Liver (tissue), 9 donors: ENCODE measurements around the gene HS3ST6. TPM values are rescaled to one million over a fixed set of nuclear protein-coding genes. Genes with fewer than 3 reads are reported as not detected.

Experiments
- DNase-seq: peaks from one replicate; pipeline ENCODE4 v3.0.0-alpha.2; 2017; ENCODE audit warnings: low spot score
- H3K27ac ChIP-seq, 2 donors: one replicate each; pipeline ENCODE4 v1.7.0; 2013; ENCODE audit warnings: inconsistent platforms in 2 of 2, low read length in 2 of 2, control low read depth in 1 of 2, low read depth in 1 of 2, mild to moderate bottlenecking in 1 of 2
- H3K27me3 ChIP-seq, 4 donors: one replicate each; pipeline versions ENCODE4 v1.6.1 to v1.7.0; 2013; ENCODE audit warnings: low read length in 3 of 4, inconsistent platforms in 1 of 4, mild to moderate bottlenecking in 1 of 4, moderate library complexity in 1 of 4; ENCODE audit not compliant: control insufficient read depth in 4 of 4, insufficient read depth in 4 of 4
- H3K36me3 ChIP-seq, 4 donors: one replicate each; pipeline versions ENCODE4 v1.6.1 to v1.7.0; 2013; ENCODE audit warnings: low read length in 3 of 4, mild to moderate bottlenecking in 3 of 4, low read depth in 1 of 4, moderate library complexity in 1 of 4; ENCODE audit not compliant: control insufficient read depth in 4 of 4, insufficient read depth in 3 of 4
- H3K4me1 ChIP-seq, 4 donors: one replicate each; pipeline versions ENCODE4 v1.6.1 to v1.7.0; 2013; ENCODE audit warnings: low read length in 3 of 4, mild to moderate bottlenecking in 3 of 4, moderate library complexity in 1 of 4; ENCODE audit not compliant: control insufficient read depth in 4 of 4, insufficient read depth in 4 of 4
- H3K4me3 ChIP-seq, 3 donors: one replicate each; pipeline versions ENCODE4 v1.6.1 to v1.7.0; 2013; ENCODE audit warnings: low read length in 3 of 3, control low read depth in 1 of 3, low read depth in 1 of 3, mild to moderate bottlenecking in 1 of 3
- H3K9ac ChIP-seq, 2 donors: one replicate each; pipeline ENCODE4 v1.7.0; 2013; ENCODE audit warnings: low read length in 2 of 2, mild to moderate bottlenecking in 2 of 2, moderate library complexity in 2 of 2, control low read depth in 1 of 2, low read depth in 1 of 2
- H3K9me3 ChIP-seq, 4 donors: one replicate each; pipeline versions ENCODE4 v1.6.1 to v1.7.0; 2013; ENCODE audit warnings: low read length in 3 of 4; ENCODE audit not compliant: control insufficient read depth in 4 of 4
- ATF3 ChIP-seq: IDR thresholded peaks from 2 replicates; pipeline ENCODE4 v1.6.1; 2016; ENCODE audit warnings: antibody characterized with exemption
- EGR1 ChIP-seq, 2 donors: IDR thresholded peaks; 2 replicates each; pipeline ENCODE4 v1.6.1; 2016 to 2018; ENCODE audit warnings: antibody characterized with exemption in 2 of 2, low read depth in 2 of 2
- FOXA1 ChIP-seq: IDR thresholded peaks from 2 replicates; pipeline ENCODE4 v1.6.1; 2016; ENCODE audit warnings: antibody characterized with exemption
- FOXA2 ChIP-seq: IDR thresholded peaks from 2 replicates; pipeline ENCODE4 v1.6.1; 2016; ENCODE audit warnings: antibody characterized with exemption
- GABPA ChIP-seq, 2 donors: IDR thresholded peaks in 1 of 2; conservative IDR thresholded peaks in 1 of 2; 2 replicates each; pipeline ENCODE4 v1.6.1; 2016; ENCODE audit warnings: antibody characterized with exemption in 2 of 2, mild to moderate bottlenecking in 1 of 2, moderate library complexity in 1 of 2
- HNF4A ChIP-seq, 2 donors: conservative IDR thresholded peaks; 2 replicates each; pipeline ENCODE4 v1.6.1; 2016; ENCODE audit warnings: antibody characterized with exemption in 2 of 2, mild to moderate bottlenecking in 2 of 2
- HNF4G ChIP-seq: IDR thresholded peaks from 2 replicates; pipeline ENCODE4 v1.6.1; 2016; ENCODE audit warnings: antibody characterized with exemption
- JUND ChIP-seq, 2 donors: IDR thresholded peaks; 2 replicates each; pipeline ENCODE4 v1.6.1; 2016; ENCODE audit warnings: antibody characterized with exemption in 2 of 2
- MAX ChIP-seq: IDR thresholded peaks from 2 replicates; pipeline ENCODE4 v1.6.1; 2016; ENCODE audit warnings: antibody characterized with exemption
- NR2F2 ChIP-seq: IDR thresholded peaks from 2 replicates; pipeline ENCODE4 v1.6.1; 2016; ENCODE audit warnings: antibody characterized with exemption
- RAD21 ChIP-seq, 2 donors: IDR thresholded peaks; 2 replicates each; pipeline ENCODE4 v1.6.1; 2016; ENCODE audit warnings: antibody characterized with exemption in 2 of 2, mild to moderate bottlenecking in 2 of 2
- SP1 ChIP-seq: IDR thresholded peaks from 2 replicates; pipeline ENCODE4 v1.6.1; 2018; ENCODE audit warnings: antibody characterized with exemption, mild to moderate bottlenecking
- TAF1 ChIP-seq: conservative IDR thresholded peaks from 2 replicates; pipeline ENCODE4 v1.6.1; 2016; ENCODE audit warnings: antibody characterized with exemption, mild to moderate bottlenecking
- ZBTB33 ChIP-seq: IDR thresholded peaks from 2 replicates; pipeline ENCODE4 v1.6.1; 2016; ENCODE audit warnings: antibody characterized with exemption
- WGBS: extraction: QIAGEN DNeasy Blood & Tissue Kit; methylation state at CpG from one replicate; pipeline ENCODE4 v1.1.7; 2013; 5-methylcytosine and 5-hydroxymethylcytosine counted together
- polyA plus RNA-seq, 2 donors: library from polyadenylated mRNA; stranded (reverse) in 1 of 2; unstranded in 1 of 2; fragments of 200-250 nt in 1 of 2; fragments of >200 nt in 1 of 2; fragmentation: Nextera tagmentation in 1 of 2; extraction: Ambion mirVana in 1 of 2; gene quantifications; one replicate each; pipeline versions ENCODE4 v1.2.1 to v1.2.3, GENCODE V29; 2013 to 2015
- total RNA-seq, 2 donors: library from RNA; depleted of rRNA; stranded (reverse); fragments of >200 nt; gene quantifications; one replicate each; pipeline ENCODE4 v1.2.3, GENCODE V29; 2014
- donor health status: healthy.
- donor health status: healthy.
- donor health status: healthy.
- donor health status: healthy.
- donor health status: healthy.

Gene HS3ST6
- total and polyA plus RNA-seq, 4 donors, result not detected

- Histone ChIP-seq H3K27ac (no peak overlapping the region), H3K9ac (no peak overlapping the region), H3K4me1 (peaks cover 0 to 14% (median 5%) of the 10 kb centered on the region in 4 donors), H3K9me3 (no peaks in the 10 kb centered on the region), H3K27me3 (peaks cover 0 to 6% (median 4%) of the 10 kb centered on the region in 4 donors), H3K4me3 (no peak overlapping the region), H3K36me3 (no peaks in the 10 kb centered on the region)
- DNase-seq, result no peak
- 51% methylated on average over 15 of the region's 15 CpGs for WGBS
- TF ChIP-seq ZBTB33 (no peak), GABPA (IDR thresholded peaks at IDR 0.05 in 1 of 2, conservative IDR thresholded peaks at IDR 0.05 in 1 of 2) (no peak)
Observed at GRCh38 chr16:1914084-1914608, 4.1 kb downstream of the HS3ST6 start.

GRCh38 chr16:1913327-1914083 is 4.7 kb downstream of the HS3ST6 start:
- Histone ChIP-seq H3K36me3 (no peaks in the 10 kb centered on the region), H3K27ac (no peak overlapping the region), H3K4me3 (no peak overlapping the region), H3K4me1 (peaks cover 0 to 11% (median 3%) of the 10 kb centered on the region in 4 donors), H3K9ac (no peak overlapping the region), H3K27me3 (peaks cover 0 to 6% (median 4%) of the 10 kb centered on the region in 4 donors), H3K9me3 (no peaks in the 10 kb centered on the region)
- TF ChIP-seq EGR1 (IDR thresholded peaks at IDR 0.05; ENCODE audit: low read depth in 2 of 2) (no peak), SP1 (no peak), JUND (IDR thresholded peaks at IDR 0.05) (no peak), NR2F2 (no peak), FOXA1 (no peak), GABPA (IDR thresholded peaks at IDR 0.05 in 1 of 2, conservative IDR thresholded peaks at IDR 0.05 in 1 of 2) (no peak), HNF4A (conservative IDR thresholded peaks at IDR 0.05) (no peak), FOXA2 (no peak), ATF3 (no peak)
- WGBS, result 43% methylated on average over 21 of the region's 21 CpGs
- DNase-seq, result no peak

GRCh38 chr16:1912215-1912543 is 6.0 kb downstream of the HS3ST6 start:
- no peak for TF ChIP-seq HNF4A (conservative IDR thresholded peaks at IDR 0.05)
- no peak for TF ChIP-seq HNF4G
- TF ChIP-seq GABPA (IDR thresholded peaks at IDR 0.05 in 1 of 2, conservative IDR thresholded peaks at IDR 0.05 in 1 of 2), result no peak
- TF ChIP-seq MAX, result no peak
- TF ChIP-seq NR2F2, result no peak
- TF ChIP-seq SP1, result no peak
- TF ChIP-seq TAF1, result no peak
- TF ChIP-seq FOXA2, result no peak
- TF ChIP-seq JUND (IDR thresholded peaks at IDR 0.05), result no peak
- no peak for TF ChIP-seq ZBTB33
- TF ChIP-seq RAD21 (IDR thresholded peaks at IDR 0.05), result no peak
- Histone ChIP-seq H3K9ac (no peak overlapping the region), H3K4me3 (no peak overlapping the region), H3K9me3 (no peaks in the 10 kb centered on the region), H3K27ac (no peak overlapping the region), H3K36me3 (no peaks in the 10 kb centered on the region), H3K4me1 (no peaks in the 10 kb centered on the region), H3K27me3 (peaks cover 0 to 3% (median 2%) of the 10 kb centered on the region in 4 donors)
- DNase-seq, result no peak
- WGBS, result 86% methylated on average over 17 of the region's 17 CpGs
